ENCODE measurements around the gene TTLL6. TPM values are rescaled to one million over a fixed set of nuclear protein-coding genes. Genes with fewer than 3 reads are reported as not detected.

Gene TTLL6
- total RNA-seq, 1 experiment from 2014 or later, result 0.29 TPM

GRCh38 chr17:48804936-48805411 lies 12.1 kb downstream of the TTLL6 start:
- ATAC-seq (peak; percentile 98), DNase-seq (peak; percentile 88)
- Histone ChIP-seq H3K27me3 (ENCODE audit: low read length) (no peaks in the 10 kb centered on the region), H3K79me2 (ENCODE audit: low read length) (no peaks in the 10 kb centered on the region), H3K4me1 (ENCODE audit: insufficient read depth, low read length) (peaks cover 3% of the 10 kb centered on the region; the same call in 1 of the 2 replicates), H3K36me3 (ENCODE audit: low read depth, low read length) (no peaks in the 10 kb centered on the region), H4K20me1 (ENCODE audit: low read length) (no peaks in the 10 kb centered on the region), H3F3A (ENCODE audit: low read length, unreplicated experiment) (no peaks in the 10 kb centered on the region), H3K9me2 (replicated peaks; ENCODE audit: low read length) (no peaks in the 10 kb centered on the region), H3K9ac (ENCODE audit: low read length) (no peak overlapping the region), H3K27ac (ENCODE audit: low read length) (no peak overlapping the region), H3K4me3 (ENCODE audit: low read length) (peak overlapping the region; percentile 22; the same call in 1 of the 2 replicates), H2AFZ (ENCODE audit: low read length) (peak overlapping the region; percentile 48), H3K4me2 (ENCODE audit: low read length) (peak overlapping the region; percentile 63), H3K9me3 (ENCODE audit: low read length) (no peaks in the 10 kb centered on the region)
- POLR2A ChIA-PET (ENCODE audit: unreplicated experiment), result no interaction called here
- CTCF ChIA-PET, result interaction anchor here (0.6 to 4.1 kb wide), 7 partner anchors 10 to 228 kb away, joined by 3 to 63 read pairs (median 4); no protein-coding TSS in a partner anchor
- no TSS peak for BruUV-seq (replicated peaks)
- TF ChIP-seq EZH2 (IDR thresholded peaks at IDR 0.05; ENCODE audit: low read length, unreplicated experiment) (no peak), EZH2phosphoT487 (IDR thresholded peaks at IDR 0.05; ENCODE audit: borderline replicate concordance, low read length) (no peak), CTCF (conservative IDR thresholded peaks at IDR 0.05; ENCODE audit: low read depth, low read length) (peak; percentile 99)
- intact Hi-C loops (cut with micrococcal nuclease), result loop anchor here (1.0 kb wide), 1 partner anchor 74 kb away; no protein-coding TSS in a partner anchor

- Histone ChIP-seq H3K4me3 (ENCODE audit: low read length) (no peak overlapping the region), H3K27me3 (ENCODE audit: low read length) (no peaks in the 10 kb centered on the region), H3K79me2 (ENCODE audit: low read length) (no peaks in the 10 kb centered on the region), H3K4me1 (ENCODE audit: insufficient read depth, low read length) (peaks cover 8% of the 10 kb centered on the region), H3K9me3 (ENCODE audit: low read length) (no peaks in the 10 kb centered on the region), H3K9ac (ENCODE audit: low read length) (no peak overlapping the region), H2AFZ (ENCODE audit: low read length) (no peak overlapping the region), H3K27ac (ENCODE audit: low read length) (no peak overlapping the region), H3K4me2 (ENCODE audit: low read length) (no peak overlapping the region), H3F3A (ENCODE audit: low read length, unreplicated experiment) (no peaks in the 10 kb centered on the region), H4K20me1 (ENCODE audit: low read length) (no peaks in the 10 kb centered on the region), H3K36me3 (ENCODE audit: low read depth, low read length) (no peaks in the 10 kb centered on the region), H3K9me2 (replicated peaks; ENCODE audit: low read length) (no peaks in the 10 kb centered on the region)
- DNase-seq (no peak), ATAC-seq (no peak)
- intact Hi-C loops (cut with micrococcal nuclease), result no loop called here
- no TSS peak for BruUV-seq (replicated peaks)
- TF ChIP-seq EZH2phosphoT487 (IDR thresholded peaks at IDR 0.05; ENCODE audit: borderline replicate concordance, low read length), result no peak
- TF ChIP-seq CTCF (conservative IDR thresholded peaks at IDR 0.05; ENCODE audit: low read depth, low read length), result no peak
- no peak for TF ChIP-seq EZH2 (IDR thresholded peaks at IDR 0.05; ENCODE audit: low read length, unreplicated experiment)
- ChIA-PET POLR2A (ENCODE audit: unreplicated experiment) (no interaction called here), CTCF (interaction anchor here (0.6 to 1.2 kb wide), 2 partner anchors 78 to 84 kb away, joined by 3 to 4 read pairs; no protein-coding TSS in a partner anchor)
Measured at GRCh38 chr17:48800626-48801217, 16.3 kb downstream of the TTLL6 start.
